Endodermal cell (in vitro differentiated cells): ENCODE data around the gene PARN. TPM values are rescaled to one million over a fixed set of nuclear protein-coding genes. Genes with fewer than 3 reads are reported as not detected.
A peak's percentile ranks its signal among the peaks of the same experiment; 100 is the strongest.

Experiments used
- DNase-seq: peaks from one replicate; pipeline ENCODE4 v3.0.0-alpha.2; 2017
- H3K27ac ChIP-seq: 2 replicates; pipeline ENCODE4 v1.5.1; 2013; ENCODE audit warnings: mild to moderate bottlenecking, low read depth, low read length, moderate library complexity
- H3K27me3 ChIP-seq: 2 replicates; pipeline ENCODE4 v1.6.1; 2013; ENCODE audit warnings: mild to moderate bottlenecking, low read length, moderate library complexity; ENCODE audit not compliant: insufficient read depth, control insufficient read depth, poor library complexity, severe bottlenecking
- H3K36me3 ChIP-seq: 2 replicates; pipeline ENCODE4 v1.7.0; 2013; ENCODE audit warnings: mild to moderate bottlenecking, low read length, moderate library complexity; ENCODE audit not compliant: control insufficient read depth, insufficient read depth
- H3K4me1 ChIP-seq: one replicate; pipeline ENCODE4 v1.7.0; 2013; ENCODE audit warnings: low read length; ENCODE audit not compliant: control insufficient read depth, insufficient read depth
- H3K4me3 ChIP-seq: 2 replicates; pipeline ENCODE4 v1.5.1; 2013; ENCODE audit warnings: mild to moderate bottlenecking, low read length, moderate library complexity
- H3K9ac ChIP-seq: 2 replicates; pipeline ENCODE4 v1.6.1; 2013; ENCODE audit warnings: mild to moderate bottlenecking, low read length, moderate library complexity; ENCODE audit not compliant: poor library complexity, severe bottlenecking; ENCODE audit errors: extremely low read depth
- H3K9me3 ChIP-seq: 2 replicates; pipeline ENCODE4 v1.6.1; 2013; ENCODE audit warnings: mild to moderate bottlenecking, low read length, moderate library complexity; ENCODE audit not compliant: control insufficient read depth
- H3K27ac Mint-ChIP-seq: 2 replicates; pipeline ENCODE4 v1.8.0; 2020; ENCODE audit warnings: mixed read lengths
- H3K27me3 Mint-ChIP-seq: 2 replicates; pipeline ENCODE4 v1.8.0; 2021; ENCODE audit warnings: mild to moderate bottlenecking, mixed read lengths; ENCODE audit not compliant: insufficient read depth
- H3K36me3 Mint-ChIP-seq: 2 replicates; pipeline ENCODE4 v1.8.0; 2020; ENCODE audit warnings: low read depth, mixed read lengths
- H3K4me1 Mint-ChIP-seq: 2 replicates; pipeline ENCODE4 v1.8.0; 2020; ENCODE audit warnings: mixed read lengths
- H3K4me3 Mint-ChIP-seq: 2 replicates; pipeline ENCODE4 v1.8.0; 2020; ENCODE audit warnings: mild to moderate bottlenecking, moderate library complexity, mixed read lengths
- H3K9me3 Mint-ChIP-seq: 2 replicates; pipeline ENCODE4 v1.8.0; 2020; ENCODE audit warnings: mild to moderate bottlenecking, mixed read lengths
- CTCF ChIP-seq: fragments of 200-600 bp; sonication (generic); conservative IDR thresholded peaks from 2 replicates; pipeline ENCODE4 v1.5.0; 2021; ENCODE audit warnings: antibody characterized with exemption, mild to moderate bottlenecking
- WGBS, 2 experiments: methylation state at CpG; one replicate each; pipeline versions ENCODE4 v1.1.5 to v1.1.7; 2013; ENCODE audit warnings: missing lambda C conversion rate in 2 of 2, mixed read lengths in 1 of 2; ENCODE audit not compliant: insufficient coverage in 1 of 2, insufficient read length in 1 of 2; 5-methylcytosine and 5-hydroxymethylcytosine counted together
- total RNA-seq, 2 donors: library from RNA; stranded (reverse); fragmentation: NEBNext Ultra II Directional in 1 of 2; extraction: Animal tissue kit (Norgen Biotek cat#: 25700) in 1 of 2; gene quantifications; 2 replicates in 1 of 2; 3 replicates in 1 of 2; pipeline ENCODE4 v1.2.1, GENCODE V29; 2021

The PARN gene
- total RNA-seq, 2 donors from 2014 or later = 43.7 to 45.7 TPM

GRCh38 chr16:14473488-14473887, 156.6 kb downstream of the PARN start:
- Mint-ChIP-seq H3K27me3 (no peaks in the 10 kb centered on the region), H3K4me3 (no peak overlapping the region), H3K9me3 (peaks cover 7% of the 10 kb centered on the region), H3K4me1 (peaks cover 2% of the 10 kb centered on the region), H3K36me3 (peaks cover 22% of the 10 kb centered on the region), H3K27ac (peak overlapping the region; percentile 12)
- 94% methylated on average over 5 of the region's 5 CpGs for WGBS, 2 experiments
- Histone ChIP-seq H3K36me3 (peaks cover 6% of the 10 kb centered on the region), H3K4me1 (no peaks in the 10 kb centered on the region), H3K27me3 (no peaks in the 10 kb centered on the region), H3K9me3 (peaks cover 4% of the 10 kb centered on the region), H3K9ac (no peak overlapping the region), H3K4me3 (no peak overlapping the region), H3K27ac (no peak overlapping the region)
- no peak for DNase-seq
- no peak for TF ChIP-seq CTCF

- no peaks in the 10 kb centered on the region for H3K27me3 Mint-ChIP-seq
- Histone ChIP-seq H3K27me3 (no peaks in the 10 kb centered on the region), H3K9ac (no peak overlapping the region), H3K27ac (no peak overlapping the region), H3K4me3 (no peak overlapping the region), H3K4me1 (no peaks in the 10 kb centered on the region), H3K9me3 (no peaks in the 10 kb centered on the region), H3K36me3 (no peaks in the 10 kb centered on the region)
- TF ChIP-seq CTCF = no peak
- peaks cover 2% of the 10 kb centered on the region for H3K4me1 Mint-ChIP-seq
- no peaks in the 10 kb centered on the region for H3K9me3 Mint-ChIP-seq
- DNase-seq = no peak
- 96% methylated on average over 2 of the region's 2 CpGs; no CpG with 5 or more reads in 1 of the 2 experiments for WGBS, 2 experiments
- H3K36me3 Mint-ChIP-seq = peaks cover 16% of the 10 kb centered on the region
- H3K27ac Mint-ChIP-seq = no peak overlapping the region
- H3K4me3 Mint-ChIP-seq = no peak overlapping the region
Observed at GRCh38 chr16:14472357-14472756, 157.7 kb downstream of the PARN start.

- H3K9ac ChIP-seq = no peak overlapping the region
- Mint-ChIP-seq H3K9me3 (no peaks in the 10 kb centered on the region), H3K27ac (no peak overlapping the region), H3K4me1 (peaks cover 2% of the 10 kb centered on the region), H3K27me3 (no peaks in the 10 kb centered on the region), H3K36me3 (peaks cover 8% of the 10 kb centered on the region), H3K4me3 (no peak overlapping the region)
- no peak for DNase-seq
- no peaks in the 10 kb centered on the region for H3K27me3 ChIP-seq
- no peak overlapping the region for H3K27ac ChIP-seq
- H3K4me1 ChIP-seq = no peaks in the 10 kb centered on the region
- H3K4me3 ChIP-seq = no peak overlapping the region
- H3K9me3 ChIP-seq = no peaks in the 10 kb centered on the region
- peaks cover 2% of the 10 kb centered on the region for H3K36me3 ChIP-seq
- TF ChIP-seq CTCF = no peak
- 75 to 90% methylated on average over 2 of the region's 2 CpGs for WGBS, 2 experiments
Observed at GRCh38 chr16:14470788-14471187, 159.3 kb downstream of the PARN start.
